22Rv1 (cell line): ENCODE results near the gene CNPY2.

Experiments used
- CTCF ChIP-seq: fragments of 450-650 bp; IDR thresholded peaks from 2 replicates; pipeline ENCODE4 v1.5.1; 2017; ENCODE audit warnings: mild to moderate bottlenecking
- ZFX ChIP-seq: fragments of 450-650 bp; IDR thresholded peaks from 2 replicates; pipeline ENCODE4 v1.6.1; 2017; ENCODE audit warnings: antibody characterized with exemption, borderline replicate concordance

- TF ChIP-seq CTCF: peak; percentile 33; the same call in 1 of the 2 replicates
- TF ChIP-seq ZFX: no peak
Measured at GRCh38 chr12:56315622-56316473, at the start of gene CNPY2.
